ENCODE data around the gene HIVEP3.

Gene HIVEP3

DNA sequence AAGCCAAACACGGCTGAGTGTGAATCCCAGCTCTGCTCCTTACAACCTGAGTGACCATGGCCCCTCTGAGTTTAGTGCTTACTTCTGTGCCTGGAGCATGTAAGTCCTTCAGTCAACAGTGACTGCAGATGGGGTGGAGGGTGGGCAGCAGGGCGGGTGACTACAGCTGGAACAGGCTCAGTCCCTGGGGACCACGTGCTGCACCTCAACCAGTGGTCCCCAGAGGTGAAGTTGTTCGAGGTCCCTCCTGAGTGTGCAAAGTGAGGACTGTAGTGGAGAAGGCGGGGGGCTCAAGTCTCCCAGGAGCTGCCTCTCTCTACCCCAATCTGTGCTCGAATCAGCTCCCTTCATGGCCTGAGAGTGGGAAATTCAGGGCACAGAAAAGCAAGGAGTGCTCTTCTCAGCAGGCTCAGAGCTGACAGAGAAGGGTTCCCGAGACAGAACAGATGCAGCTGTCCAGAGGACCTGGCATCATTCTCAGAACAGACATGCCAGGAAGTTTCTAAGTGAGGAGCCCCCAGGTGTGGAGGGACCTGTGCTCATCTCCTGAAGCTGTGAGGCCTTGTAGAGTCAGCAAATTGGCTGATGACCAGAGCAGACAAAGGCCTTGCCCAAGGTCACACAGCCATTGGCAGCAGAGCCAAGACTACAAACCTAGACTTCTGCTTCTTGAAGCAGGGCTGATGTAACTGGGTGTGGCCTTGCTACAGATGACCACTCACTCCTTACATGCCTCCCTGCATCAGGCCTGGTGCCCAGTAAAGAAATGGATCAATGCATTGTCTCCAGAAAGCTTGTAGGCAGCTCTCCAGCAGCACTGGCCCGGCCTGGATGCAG, 372.5 kb downstream of the HIVEP3 start:
- Histone ChIP-seq H3K27ac (ENCODE audit: low read depth, low read length) (no peak overlapping the region), H3K9ac (ENCODE audit: low read length) (no peak overlapping the region), H3K36me3 (ENCODE audit: insufficient read depth, low read length) (no peaks in the 10 kb centered on the region), H3K27me3 (ENCODE audit: control insufficient read depth in 1 of 2, insufficient read depth in 2 of 2, low read length in 2 of 2) (no peaks in the 10 kb centered on the region), H3K4me1 (ENCODE audit: insufficient read depth, low read length) (no peaks in the 10 kb centered on the region), H3K4me3 (ENCODE audit: low read depth in 1 of 2, low read length in 2 of 2) (no peak overlapping the region), H3K9me3 (ENCODE audit: low read length) (no peaks in the 10 kb centered on the region)

GRCh38 chr1:41542196-41542930, 376.4 kb downstream of the HIVEP3 start:
- no peaks in the 10 kb centered on the region for H3K9me3 ChIP-seq (ENCODE audit: low read length)
- no peak overlapping the region for H3K4me3 ChIP-seq (ENCODE audit: low read depth in 1 of 2, low read length in 2 of 2)
- no peaks in the 10 kb centered on the region for H3K27me3 ChIP-seq (ENCODE audit: control insufficient read depth in 1 of 2, insufficient read depth in 2 of 2, low read length in 2 of 2)
- H3K4me1 ChIP-seq (ENCODE audit: insufficient read depth, low read length), result peaks cover 10% of the 10 kb centered on the region
- H3K27ac ChIP-seq (ENCODE audit: low read depth, low read length), result no peak overlapping the region
- H3K9ac ChIP-seq (ENCODE audit: low read length), result no peak overlapping the region
- H3K36me3 ChIP-seq (ENCODE audit: insufficient read depth, low read length), result no peaks in the 10 kb centered on the region

DNA sequence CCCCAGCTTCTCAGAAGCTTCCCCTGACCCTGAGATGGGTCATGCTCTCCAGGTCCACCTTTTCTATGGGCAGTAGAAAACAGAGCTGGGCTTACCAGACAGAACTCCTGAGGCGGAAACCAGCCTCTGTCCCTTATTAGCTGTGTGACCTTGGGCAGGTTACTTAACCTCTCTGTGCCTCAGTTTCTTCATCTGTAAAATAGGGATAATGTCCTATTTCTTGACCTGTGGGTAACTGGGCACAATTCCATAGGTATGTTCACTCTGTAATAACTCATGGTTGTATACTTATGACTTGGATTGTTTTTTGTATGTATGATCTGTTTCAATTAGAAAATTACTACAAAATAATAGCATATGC, 377.1 kb downstream of the HIVEP3 start:
- Histone ChIP-seq H3K36me3 (ENCODE audit: insufficient read depth, low read length) (no peaks in the 10 kb centered on the region), H3K9me3 (ENCODE audit: low read length) (no peaks in the 10 kb centered on the region), H3K27me3 (ENCODE audit: control insufficient read depth in 1 of 2, insufficient read depth in 2 of 2, low read length in 2 of 2) (no peaks in the 10 kb centered on the region), H3K9ac (ENCODE audit: low read length) (no peak overlapping the region), H3K4me1 (ENCODE audit: insufficient read depth, low read length) (peaks cover 13% of the 10 kb centered on the region), H3K27ac (ENCODE audit: low read depth, low read length) (no peak overlapping the region), H3K4me3 (ENCODE audit: low read depth in 1 of 2, low read length in 2 of 2) (no peak overlapping the region)

DNA sequence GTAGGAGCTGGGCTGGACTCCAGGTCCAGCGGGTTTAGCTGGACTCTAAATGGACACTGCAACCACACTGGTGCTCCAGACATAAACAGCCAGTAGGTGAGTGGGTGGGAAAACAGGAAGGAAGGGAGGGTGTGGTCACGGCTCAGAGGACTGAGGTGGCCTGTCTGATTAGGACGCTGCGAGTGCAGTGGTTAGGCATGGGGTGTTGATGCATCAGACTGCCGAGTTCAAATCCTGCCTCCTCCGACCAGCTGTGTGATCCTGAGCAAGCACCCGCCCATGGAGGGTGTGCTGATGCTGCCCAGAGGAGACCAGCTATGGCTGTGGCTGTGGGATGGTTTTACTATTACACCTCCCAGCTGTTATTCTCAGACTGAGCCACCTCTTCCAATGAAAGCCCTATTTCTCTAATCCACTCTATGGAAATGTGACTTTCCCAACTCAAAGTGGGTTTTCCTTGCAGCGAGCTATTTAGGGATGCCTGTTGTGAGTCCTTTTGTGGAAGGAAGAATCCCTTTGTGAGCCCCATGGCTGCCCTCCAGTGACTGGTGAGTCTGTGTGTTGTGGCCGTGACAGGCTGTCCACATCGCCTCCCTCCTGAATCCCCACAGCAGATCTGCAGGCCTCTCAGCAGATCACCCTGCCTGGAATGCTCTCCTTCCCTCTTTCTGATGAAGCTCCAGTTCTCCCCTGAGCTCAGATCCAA, 377.7 kb downstream of the HIVEP3 start:
- Histone ChIP-seq H3K9me3 (ENCODE audit: low read length) (no peaks in the 10 kb centered on the region), H3K27ac (ENCODE audit: low read depth, low read length) (no peak overlapping the region), H3K4me3 (ENCODE audit: low read depth in 1 of 2, low read length in 2 of 2) (no peak overlapping the region), H3K4me1 (ENCODE audit: insufficient read depth, low read length) (peaks cover 13% of the 10 kb centered on the region), H3K9ac (ENCODE audit: low read length) (no peak overlapping the region), H3K27me3 (ENCODE audit: control insufficient read depth in 1 of 2, insufficient read depth in 2 of 2, low read length in 2 of 2) (no peaks in the 10 kb centered on the region), H3K36me3 (ENCODE audit: insufficient read depth, low read length) (no peaks in the 10 kb centered on the region)

DNA sequence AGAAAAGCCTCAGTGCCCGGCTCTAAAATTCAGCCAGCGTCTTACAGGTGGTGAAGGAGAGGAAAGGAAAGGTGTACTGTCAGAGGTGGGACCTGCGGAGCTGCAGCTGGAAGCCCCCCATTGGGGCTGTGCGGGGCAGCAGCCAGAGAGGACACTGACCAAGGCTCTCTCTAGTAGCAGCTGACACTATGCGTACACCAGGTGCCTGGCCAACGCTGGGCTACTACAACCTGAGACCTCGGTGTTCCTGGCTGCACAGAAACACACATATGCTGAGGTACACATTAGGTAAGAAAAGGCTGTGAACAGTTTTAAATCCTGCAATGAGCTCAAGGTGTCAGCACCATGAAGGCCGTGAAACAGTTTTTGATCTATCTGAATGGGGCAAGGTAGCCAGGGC, 378.7 kb downstream of the HIVEP3 start:
- Histone ChIP-seq H3K27ac (ENCODE audit: low read depth, low read length) (no peak overlapping the region), H3K36me3 (ENCODE audit: insufficient read depth, low read length) (no peaks in the 10 kb centered on the region)

DNA sequence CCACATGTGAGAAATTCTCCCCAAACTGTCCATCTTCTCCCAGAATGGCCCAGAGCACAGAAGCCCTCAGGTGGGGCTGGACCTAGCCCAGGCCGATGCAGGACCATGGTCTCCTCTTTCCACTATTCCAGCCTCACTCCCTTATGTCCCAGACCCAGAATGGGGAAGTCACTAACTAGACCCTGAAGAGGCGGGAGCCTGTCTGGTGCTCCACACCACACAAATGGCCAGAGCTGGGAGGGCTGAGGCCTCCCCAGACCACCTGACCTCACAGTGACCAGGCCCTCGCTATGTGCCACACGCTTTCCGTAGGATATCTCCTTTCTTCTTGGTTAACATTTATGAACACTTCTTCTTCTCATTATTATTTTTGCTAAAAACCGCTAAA, 379.3 kb downstream of the HIVEP3 start:
- H3K4me3 ChIP-seq (ENCODE audit: low read depth in 1 of 2, low read length in 2 of 2), result no peak overlapping the region
- no peaks in the 10 kb centered on the region for H3K36me3 ChIP-seq (ENCODE audit: insufficient read depth, low read length)
- no peak overlapping the region for H3K27ac ChIP-seq (ENCODE audit: low read depth, low read length)
- H3K9me3 ChIP-seq (ENCODE audit: low read length), result no peaks in the 10 kb centered on the region
- H3K27me3 ChIP-seq (ENCODE audit: control insufficient read depth in 1 of 2, insufficient read depth in 2 of 2, low read length in 2 of 2), result no peaks in the 10 kb centered on the region
- H3K9ac ChIP-seq (ENCODE audit: low read length), result no peak overlapping the region
- H3K4me1 ChIP-seq (ENCODE audit: insufficient read depth, low read length), result peaks cover 13% of the 10 kb centered on the region

More for the DNA sequence above, 378.7 kb downstream of the HIVEP3 start:
- H3K27me3 ChIP-seq (ENCODE audit: control insufficient read depth in 1 of 2, insufficient read depth in 2 of 2, low read length in 2 of 2), result no peaks in the 10 kb centered on the region
- H3K9me3 ChIP-seq (ENCODE audit: low read length), result no peaks in the 10 kb centered on the region
- H3K9ac ChIP-seq (ENCODE audit: low read length), result no peak overlapping the region
- H3K4me1 ChIP-seq (ENCODE audit: insufficient read depth, low read length), result peaks cover 13% of the 10 kb centered on the region
- no peak overlapping the region for H3K4me3 ChIP-seq (ENCODE audit: low read depth in 1 of 2, low read length in 2 of 2)

DNA sequence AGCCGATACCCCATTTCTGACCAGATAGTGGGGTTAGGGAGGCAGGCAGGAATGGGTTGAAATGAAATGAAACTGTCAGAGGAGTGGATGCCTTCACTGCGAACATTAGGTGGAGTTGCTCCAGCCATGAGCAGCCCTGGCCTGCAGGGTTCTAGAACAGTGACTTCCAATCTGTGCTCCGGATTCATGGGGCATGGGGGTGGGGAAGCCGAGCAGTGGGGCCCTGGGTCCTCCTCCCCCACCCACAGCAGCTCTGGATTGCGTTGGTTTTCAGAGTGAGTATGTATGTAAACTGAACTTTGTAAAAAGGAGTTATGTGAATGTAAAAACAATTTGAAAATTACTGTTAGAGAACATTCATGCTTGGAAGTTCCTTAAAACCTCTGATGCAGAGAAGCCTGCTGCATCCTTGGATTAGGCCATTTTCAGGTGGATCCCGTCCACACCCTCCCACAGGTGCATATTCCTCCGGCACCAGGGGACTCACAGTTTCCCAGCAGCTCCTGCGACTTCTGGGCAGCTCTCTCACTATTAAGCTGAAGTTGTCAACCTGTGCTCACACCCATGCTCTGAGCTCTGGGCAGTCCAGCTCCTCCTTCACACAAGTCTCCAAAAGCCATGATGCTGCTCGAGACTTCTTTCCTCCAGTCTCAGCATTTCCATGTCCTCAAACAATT, 379.8 kb downstream of the HIVEP3 start:
- no peaks in the 10 kb centered on the region for H3K27me3 ChIP-seq (ENCODE audit: control insufficient read depth in 1 of 2, insufficient read depth in 2 of 2, low read length in 2 of 2)
- H3K4me3 ChIP-seq (ENCODE audit: low read depth in 1 of 2, low read length in 2 of 2), result no peak overlapping the region
- H3K9me3 ChIP-seq (ENCODE audit: low read length), result no peaks in the 10 kb centered on the region
- H3K36me3 ChIP-seq (ENCODE audit: insufficient read depth, low read length), result no peaks in the 10 kb centered on the region
- no peak overlapping the region for H3K27ac ChIP-seq (ENCODE audit: low read depth, low read length)
- H3K4me1 ChIP-seq (ENCODE audit: insufficient read depth, low read length), result peaks cover 13% of the 10 kb centered on the region
- H3K9ac ChIP-seq (ENCODE audit: low read length), result no peak overlapping the region

GRCh38 chr1:41537788-41538351, 380.9 kb downstream of the HIVEP3 start:
- no peaks in the 10 kb centered on the region for H3K9me3 ChIP-seq (ENCODE audit: low read length)
- H3K36me3 ChIP-seq (ENCODE audit: insufficient read depth, low read length), result no peaks in the 10 kb centered on the region
- no peak overlapping the region for H3K4me3 ChIP-seq (ENCODE audit: low read depth in 1 of 2, low read length in 2 of 2)
- peaks cover 13% of the 10 kb centered on the region for H3K4me1 ChIP-seq (ENCODE audit: insufficient read depth, low read length)
- H3K27ac ChIP-seq (ENCODE audit: low read depth, low read length), result no peak overlapping the region
- no peak overlapping the region for H3K9ac ChIP-seq (ENCODE audit: low read length)
- no peaks in the 10 kb centered on the region for H3K27me3 ChIP-seq (ENCODE audit: control insufficient read depth in 1 of 2, insufficient read depth in 2 of 2, low read length in 2 of 2)

- peaks cover 13% of the 10 kb centered on the region for H3K4me1 ChIP-seq (ENCODE audit: insufficient read depth, low read length)
- no peak overlapping the region for H3K27ac ChIP-seq (ENCODE audit: low read depth, low read length)
Measured at GRCh38 chr1:41537251-41537650, 381.5 kb downstream of the HIVEP3 start.

GRCh38 chr1:41536361-41536802, 382.3 kb downstream of the HIVEP3 start:
- Histone ChIP-seq H3K4me1 (ENCODE audit: insufficient read depth, low read length) (peaks cover 13% of the 10 kb centered on the region), H3K4me3 (ENCODE audit: low read depth in 1 of 2, low read length in 2 of 2) (no peak overlapping the region), H3K27me3 (ENCODE audit: control insufficient read depth in 1 of 2, insufficient read depth in 2 of 2, low read length in 2 of 2) (no peaks in the 10 kb centered on the region), H3K27ac (ENCODE audit: low read depth, low read length) (no peak overlapping the region), H3K9me3 (ENCODE audit: low read length) (no peaks in the 10 kb centered on the region), H3K36me3 (ENCODE audit: insufficient read depth, low read length) (no peaks in the 10 kb centered on the region), H3K9ac (ENCODE audit: low read length) (no peak overlapping the region)

More at GRCh38 chr1:41537251-41537650, 381.5 kb downstream of the HIVEP3 start:
- Histone ChIP-seq H3K36me3 (ENCODE audit: insufficient read depth, low read length) (no peaks in the 10 kb centered on the region), H3K9me3 (ENCODE audit: low read length) (no peaks in the 10 kb centered on the region), H3K27me3 (ENCODE audit: control insufficient read depth in 1 of 2, insufficient read depth in 2 of 2, low read length in 2 of 2) (no peaks in the 10 kb centered on the region), H3K4me3 (ENCODE audit: low read depth in 1 of 2, low read length in 2 of 2) (no peak overlapping the region), H3K9ac (ENCODE audit: low read length) (no peak overlapping the region)

GRCh38 chr1:41535716-41536115, 383.0 kb downstream of the HIVEP3 start:
- H3K9ac ChIP-seq (ENCODE audit: low read length), result no peak overlapping the region
- H3K27ac ChIP-seq (ENCODE audit: low read depth, low read length), result no peak overlapping the region

More at GRCh38 chr1:41535716-41536115, 383.0 kb downstream of the HIVEP3 start:
- Histone ChIP-seq H3K36me3 (ENCODE audit: insufficient read depth, low read length) (no peaks in the 10 kb centered on the region), H3K9me3 (ENCODE audit: low read length) (no peaks in the 10 kb centered on the region), H3K4me3 (ENCODE audit: low read depth in 1 of 2, low read length in 2 of 2) (no peak overlapping the region), H3K4me1 (ENCODE audit: insufficient read depth, low read length) (peaks cover 13% of the 10 kb centered on the region), H3K27me3 (ENCODE audit: control insufficient read depth in 1 of 2, insufficient read depth in 2 of 2, low read length in 2 of 2) (no peaks in the 10 kb centered on the region)
